Panc1 (cell line): ENCODE measurements around the gene GDPD5.

ENCODE experiments used
- POLR2AphosphoS5 ChIP-seq: IDR thresholded peaks from 2 replicates; pipeline ENCODE4 v1.6.1; 2012; ENCODE audit warnings: mild to moderate bottlenecking, low read depth, low read length, moderate library complexity
- SIN3A ChIP-seq: IDR thresholded peaks from 2 replicates; pipeline ENCODE4 v1.6.1; 2012; ENCODE audit warnings: low read depth, mild to moderate bottlenecking, low read length, moderate library complexity, borderline replicate concordance; ENCODE audit not compliant: insufficient read depth
- TCF7L2 ChIP-seq: IDR thresholded peaks from 2 replicates; pipeline ENCODE4 v1.6.1; 2011; ENCODE audit warnings: mild to moderate bottlenecking, low read depth, low read length, inconsistent platforms
- TF ChIP-seq, protein P1 (sequence below): fragments of 450-650 bp; IDR thresholded peaks from 2 replicates; pipeline ENCODE4 v1.5.1; 2017; ENCODE audit warnings: mild to moderate bottlenecking
- TF ChIP-seq, protein P2 (sequence below), 2 experiments: IDR thresholded peaks; 2 replicates each; pipeline ENCODE4 v1.6.1; 2011 to 2012; ENCODE audit warnings: low read depth in 2 of 2, control low read depth in 1 of 2, low read length in 1 of 2, mild to moderate bottlenecking in 1 of 2, moderate library complexity in 1 of 2; ENCODE audit not compliant: insufficient read depth in 1 of 2

DNA sequence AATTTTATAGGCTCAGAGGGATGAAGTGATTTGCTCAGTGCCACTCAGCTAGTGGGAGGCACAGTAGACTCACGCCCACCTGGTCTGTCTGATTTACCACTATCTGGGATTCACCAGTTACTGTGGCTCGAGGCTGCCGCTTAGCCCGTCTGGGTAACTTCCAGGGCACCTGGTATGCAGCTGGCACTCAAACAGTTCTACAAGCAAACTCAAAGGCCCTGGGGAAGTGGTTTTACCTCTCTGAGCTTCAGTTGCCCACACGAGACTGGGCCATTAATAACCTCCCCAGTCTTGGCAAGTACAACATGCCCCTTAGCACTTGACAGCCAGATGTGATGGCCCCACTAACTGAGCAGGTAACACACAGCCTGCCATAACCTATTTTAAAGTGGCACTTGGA lies 2.6 kb downstream of the GDPD5 start:
- TF ChIP-seq, protein P1, sequence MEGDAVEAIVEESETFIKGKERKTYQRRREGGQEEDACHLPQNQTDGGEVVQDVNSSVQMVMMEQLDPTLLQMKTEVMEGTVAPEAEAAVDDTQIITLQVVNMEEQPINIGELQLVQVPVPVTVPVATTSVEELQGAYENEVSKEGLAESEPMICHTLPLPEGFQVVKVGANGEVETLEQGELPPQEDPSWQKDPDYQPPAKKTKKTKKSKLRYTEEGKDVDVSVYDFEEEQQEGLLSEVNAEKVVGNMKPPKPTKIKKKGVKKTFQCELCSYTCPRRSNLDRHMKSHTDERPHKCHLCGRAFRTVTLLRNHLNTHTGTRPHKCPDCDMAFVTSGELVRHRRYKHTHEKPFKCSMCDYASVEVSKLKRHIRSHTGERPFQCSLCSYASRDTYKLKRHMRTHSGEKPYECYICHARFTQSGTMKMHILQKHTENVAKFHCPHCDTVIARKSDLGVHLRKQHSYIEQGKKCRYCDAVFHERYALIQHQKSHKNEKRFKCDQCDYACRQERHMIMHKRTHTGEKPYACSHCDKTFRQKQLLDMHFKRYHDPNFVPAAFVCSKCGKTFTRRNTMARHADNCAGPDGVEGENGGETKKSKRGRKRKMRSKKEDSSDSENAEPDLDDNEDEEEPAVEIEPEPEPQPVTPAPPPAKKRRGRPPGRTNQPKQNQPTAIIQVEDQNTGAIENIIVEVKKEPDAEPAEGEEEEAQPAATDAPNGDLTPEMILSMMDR, result no peak
- TF ChIP-seq TCF7L2, result no peak
- no peak for TF ChIP-seq POLR2AphosphoS5
- TF ChIP-seq, protein P2, sequence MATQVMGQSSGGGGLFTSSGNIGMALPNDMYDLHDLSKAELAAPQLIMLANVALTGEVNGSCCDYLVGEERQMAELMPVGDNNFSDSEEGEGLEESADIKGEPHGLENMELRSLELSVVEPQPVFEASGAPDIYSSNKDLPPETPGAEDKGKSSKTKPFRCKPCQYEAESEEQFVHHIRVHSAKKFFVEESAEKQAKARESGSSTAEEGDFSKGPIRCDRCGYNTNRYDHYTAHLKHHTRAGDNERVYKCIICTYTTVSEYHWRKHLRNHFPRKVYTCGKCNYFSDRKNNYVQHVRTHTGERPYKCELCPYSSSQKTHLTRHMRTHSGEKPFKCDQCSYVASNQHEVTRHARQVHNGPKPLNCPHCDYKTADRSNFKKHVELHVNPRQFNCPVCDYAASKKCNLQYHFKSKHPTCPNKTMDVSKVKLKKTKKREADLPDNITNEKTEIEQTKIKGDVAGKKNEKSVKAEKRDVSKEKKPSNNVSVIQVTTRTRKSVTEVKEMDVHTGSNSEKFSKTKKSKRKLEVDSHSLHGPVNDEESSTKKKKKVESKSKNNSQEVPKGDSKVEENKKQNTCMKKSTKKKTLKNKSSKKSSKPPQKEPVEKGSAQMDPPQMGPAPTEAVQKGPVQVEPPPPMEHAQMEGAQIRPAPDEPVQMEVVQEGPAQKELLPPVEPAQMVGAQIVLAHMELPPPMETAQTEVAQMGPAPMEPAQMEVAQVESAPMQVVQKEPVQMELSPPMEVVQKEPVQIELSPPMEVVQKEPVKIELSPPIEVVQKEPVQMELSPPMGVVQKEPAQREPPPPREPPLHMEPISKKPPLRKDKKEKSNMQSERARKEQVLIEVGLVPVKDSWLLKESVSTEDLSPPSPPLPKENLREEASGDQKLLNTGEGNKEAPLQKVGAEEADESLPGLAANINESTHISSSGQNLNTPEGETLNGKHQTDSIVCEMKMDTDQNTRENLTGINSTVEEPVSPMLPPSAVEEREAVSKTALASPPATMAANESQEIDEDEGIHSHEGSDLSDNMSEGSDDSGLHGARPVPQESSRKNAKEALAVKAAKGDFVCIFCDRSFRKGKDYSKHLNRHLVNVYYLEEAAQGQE (IDR thresholded peaks at IDR 0.05; ENCODE audit: insufficient read depth in 1 of 2, low read depth in 2 of 2, low read length in 1 of 2), result no peak
- no peak for TF ChIP-seq SIN3A
